Gastroesophageal sphincter (tissue), 4 donors: ENCODE data around the gene RIMS1. TPM values are rescaled to one million over a fixed set of nuclear protein-coding genes. Genes with fewer than 3 reads are reported as not detected.

Experiments used
- ATAC-seq: fragments of 150-250 bp; one replicate; pipeline ENCODE4 v1.9.1; 2016; ENCODE audit warnings: mild to moderate bottlenecking, moderate library complexity
- H3K27ac ChIP-seq, 4 donors: fragments of 200-600 bp; sonication (generic) in 3 of 4; 1 replicate in 3 of 4; 2 replicates in 1 of 4; pipeline ENCODE4 v1.5.1; 2016 to 2019
- H3K27me3 ChIP-seq: fragments of 200-600 bp; sonication (generic); one replicate; pipeline ENCODE4 v1.5.1; 2019
- H3K36me3 ChIP-seq, 2 donors: fragments of 200-600 bp; sonication (generic); one replicate each; pipeline ENCODE4 v1.5.1; 2019; ENCODE audit warnings: control low read depth in 1 of 2
- H3K4me1 ChIP-seq, 3 donors: fragments of 200-600 bp; sonication (generic); 1 replicate in 2 of 3; 2 replicates in 1 of 3; pipeline ENCODE4 v1.5.1; 2016 to 2019; ENCODE audit warnings: control low read depth in 2 of 3
- H3K4me3 ChIP-seq, 2 donors: fragments of 200-600 bp; sonication (generic); one replicate each; pipeline ENCODE4 v1.5.1; 2019; ENCODE audit warnings: mild to moderate bottlenecking in 1 of 2, moderate library complexity in 1 of 2
- H3K9me3 ChIP-seq, 3 donors: fragments of 200-600 bp; sonication (generic); one replicate each; pipeline ENCODE4 v1.5.1; 2017 to 2019; ENCODE audit warnings: control low read depth in 2 of 3
- CTCF ChIP-seq, 4 experiments: fragments of 200-600 bp in 2 of 4; fragments of 450-650 bp in 2 of 4; sonication (generic) in 1 of 4; IDR thresholded peaks; one replicate each; pipeline ENCODE4 v1.5.1; 2017 to 2019; ENCODE audit warnings: antibody characterized with exemption in 4 of 4, mild to moderate bottlenecking in 2 of 4, moderate library complexity in 2 of 4
- EP300 ChIP-seq: sonication (generic); formaldehyde crosslinking; IDR thresholded peaks from one replicate; pipeline ENCODE4 v1.6.1; 2017; ENCODE audit warnings: antibody characterized with exemption, mild to moderate bottlenecking
- POLR2A ChIP-seq, 2 donors: fragments of 450-650 bp; IDR thresholded peaks; one replicate each; pipeline ENCODE4 v1.6.1; 2017; ENCODE audit warnings: antibody characterized with exemption in 2 of 2, mild to moderate bottlenecking in 2 of 2, moderate library complexity in 1 of 2
- POLR2AphosphoS5 ChIP-seq: sonication (generic); formaldehyde crosslinking; IDR thresholded peaks from one replicate; pipeline ENCODE4 v1.6.1; 2017; ENCODE audit warnings: antibody characterized with exemption
- WGBS, 2 donors: methylation state at CpG; one replicate each; pipeline ENCODE4 v1.1.5; 2018; ENCODE audit warnings: low coverage in 1 of 2; 5-methylcytosine and 5-hydroxymethylcytosine counted together
- total RNA-seq, 4 donors: library from RNA; depleted of rRNA; stranded (reverse); fragments of >200 nt; gene quantifications; one replicate each; pipeline ENCODE4 v1.1.0, GENCODE V29; 2016

The RIMS1 gene
- total RNA-seq, 4 donors from 2014 or later: 9.3 to 66.5 (median 17.7) TPM

GRCh38 chr6:71900642-71901041 is 14.3 kb downstream of the RIMS1 start:
- ATAC-seq: no peak
- WGBS, 2 donors: 31 to 55% methylated on average over 1 of the region's 1 CpG
- H3K4me1 ChIP-seq: no peaks in the 10 kb centered on the region
- no peak overlapping the region for H3K27ac ChIP-seq
- TF ChIP-seq CTCF (IDR thresholded peaks at IDR 0.05): no peak
- no peak for TF ChIP-seq POLR2AphosphoS5
- TF ChIP-seq EP300: no peak
- TF ChIP-seq POLR2A (IDR thresholded peaks at IDR 0.05): no peak
- no peaks in the 10 kb centered on the region for H3K36me3 ChIP-seq
- H3K27me3 ChIP-seq: no peaks in the 10 kb centered on the region
- H3K4me3 ChIP-seq: no peak overlapping the region
- H3K9me3 ChIP-seq: no peaks in the 10 kb centered on the region

GRCh38 chr6:71902261-71902660 is 15.9 kb downstream of the RIMS1 start:
- H3K9me3 ChIP-seq: no peaks in the 10 kb centered on the region
- H3K4me3 ChIP-seq: no peak overlapping the region
- no peak overlapping the region for H3K27ac ChIP-seq
- no peak for ATAC-seq
- no peaks in the 10 kb centered on the region for H3K36me3 ChIP-seq
- H3K4me1 ChIP-seq: no peaks in the 10 kb centered on the region
- no peaks in the 10 kb centered on the region for H3K27me3 ChIP-seq
- TF ChIP-seq CTCF (IDR thresholded peaks at IDR 0.05) (no peak), POLR2A (IDR thresholded peaks at IDR 0.05) (no peak), POLR2AphosphoS5 (no peak), EP300 (no peak)

- Histone ChIP-seq H3K27ac (no peak overlapping the region), H3K4me3 (no peak overlapping the region), H3K4me1 (no peaks in the 10 kb centered on the region), H3K9me3 (no peaks in the 10 kb centered on the region), H3K36me3 (no peaks in the 10 kb centered on the region), H3K27me3 (no peaks in the 10 kb centered on the region)
- no peak for TF ChIP-seq EP300
- TF ChIP-seq POLR2A (IDR thresholded peaks at IDR 0.05): no peak
- no peak for TF ChIP-seq POLR2AphosphoS5
- no peak for TF ChIP-seq CTCF (IDR thresholded peaks at IDR 0.05)
- ATAC-seq: no peak
Measured at GRCh38 chr6:71906813-71907212, 20.5 kb downstream of the RIMS1 start.

GRCh38 chr6:71908162-71908765 is 21.9 kb downstream of the RIMS1 start:
- no peak overlapping the region for H3K4me3 ChIP-seq
- no peaks in the 10 kb centered on the region for H3K4me1 ChIP-seq
- H3K36me3 ChIP-seq: no peaks in the 10 kb centered on the region
- WGBS, 2 donors: 82 to 86% methylated on average over 4 of the region's 4 CpGs
- no peak overlapping the region for H3K27ac ChIP-seq
- no peaks in the 10 kb centered on the region for H3K27me3 ChIP-seq
- no peak for TF ChIP-seq EP300
- no peak for TF ChIP-seq CTCF (IDR thresholded peaks at IDR 0.05)
- no peak for TF ChIP-seq POLR2AphosphoS5
- no peaks in the 10 kb centered on the region for H3K9me3 ChIP-seq
- no peak for ATAC-seq

- Histone ChIP-seq H3K27ac (no peak overlapping the region), H3K4me1 (no peaks in the 10 kb centered on the region), H3K27me3 (no peaks in the 10 kb centered on the region), H3K9me3 (no peaks in the 10 kb centered on the region), H3K4me3 (no peak overlapping the region), H3K36me3 (no peaks in the 10 kb centered on the region)
- no peak for ATAC-seq
- TF ChIP-seq EP300 (no peak), POLR2A (IDR thresholded peaks at IDR 0.05) (no peak), POLR2AphosphoS5 (no peak), CTCF (IDR thresholded peaks at IDR 0.05) (no peak)
- WGBS, 2 donors: 84 to 90% methylated on average over 1 of the region's 1 CpG
Measured at GRCh38 chr6:71913444-71914234, 27.3 kb downstream of the RIMS1 start.
